22Rv1 (cell line): ENCODE results near the gene PBX1.

ENCODE experiments used
- ZFX ChIP-seq: fragments of 450-650 bp; IDR thresholded peaks from 2 replicates; pipeline ENCODE4 v1.6.1; 2017; ENCODE audit warnings: antibody characterized with exemption, borderline replicate concordance
- TF ChIP-seq, protein P1 (sequence below): fragments of 450-650 bp; IDR thresholded peaks from 2 replicates; pipeline ENCODE4 v1.5.1; 2017; ENCODE audit warnings: mild to moderate bottlenecking

DNA sequence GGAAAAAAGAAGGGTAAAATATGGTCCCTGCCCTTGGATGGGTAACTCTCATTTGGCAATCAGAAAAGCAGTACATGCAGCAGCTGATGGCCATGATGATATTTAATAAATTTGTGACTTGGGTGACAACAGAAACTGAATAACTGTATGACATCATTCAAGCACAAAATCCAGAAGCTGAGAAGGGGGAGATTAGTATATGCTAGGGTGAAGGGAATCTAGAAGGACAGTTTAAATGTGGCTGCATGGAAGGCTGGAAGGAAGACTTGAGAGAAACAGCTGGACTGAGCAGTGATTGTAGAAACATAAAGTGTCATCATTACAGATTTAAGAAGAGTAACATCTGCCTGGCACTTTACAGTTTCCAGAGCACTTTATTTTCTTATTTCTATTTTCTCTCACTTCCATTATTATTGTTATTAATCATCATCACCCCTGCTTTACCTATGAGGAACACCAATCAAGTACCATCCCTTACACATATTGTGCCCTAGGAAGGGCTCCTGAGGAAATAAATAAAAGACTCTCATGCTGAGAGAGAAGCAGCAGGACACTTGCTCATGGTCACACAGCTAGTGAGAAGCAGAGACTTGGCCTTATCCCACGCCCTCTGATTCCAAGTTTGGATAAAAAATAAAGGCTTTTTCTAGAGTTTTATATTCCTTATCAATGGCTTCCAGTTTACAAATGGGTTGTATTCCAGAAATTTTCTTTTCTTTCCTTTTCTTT is 207.2 kb downstream of the PBX1 start:
- TF ChIP-seq, protein P1, sequence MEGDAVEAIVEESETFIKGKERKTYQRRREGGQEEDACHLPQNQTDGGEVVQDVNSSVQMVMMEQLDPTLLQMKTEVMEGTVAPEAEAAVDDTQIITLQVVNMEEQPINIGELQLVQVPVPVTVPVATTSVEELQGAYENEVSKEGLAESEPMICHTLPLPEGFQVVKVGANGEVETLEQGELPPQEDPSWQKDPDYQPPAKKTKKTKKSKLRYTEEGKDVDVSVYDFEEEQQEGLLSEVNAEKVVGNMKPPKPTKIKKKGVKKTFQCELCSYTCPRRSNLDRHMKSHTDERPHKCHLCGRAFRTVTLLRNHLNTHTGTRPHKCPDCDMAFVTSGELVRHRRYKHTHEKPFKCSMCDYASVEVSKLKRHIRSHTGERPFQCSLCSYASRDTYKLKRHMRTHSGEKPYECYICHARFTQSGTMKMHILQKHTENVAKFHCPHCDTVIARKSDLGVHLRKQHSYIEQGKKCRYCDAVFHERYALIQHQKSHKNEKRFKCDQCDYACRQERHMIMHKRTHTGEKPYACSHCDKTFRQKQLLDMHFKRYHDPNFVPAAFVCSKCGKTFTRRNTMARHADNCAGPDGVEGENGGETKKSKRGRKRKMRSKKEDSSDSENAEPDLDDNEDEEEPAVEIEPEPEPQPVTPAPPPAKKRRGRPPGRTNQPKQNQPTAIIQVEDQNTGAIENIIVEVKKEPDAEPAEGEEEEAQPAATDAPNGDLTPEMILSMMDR = no peak
- no peak for TF ChIP-seq ZFX
